Sigmoid colon (tissue), 3 donors: Measurements from ENCODE around the gene PLEKHA8.

Experiments used
- CTCF ChIP-seq, 4 experiments: fragments of 450-650 bp in 3 of 4; fragments of 200-600 bp in 1 of 4; IDR thresholded peaks; one replicate each; pipeline ENCODE4 v1.5.1; 2016 to 2019; ENCODE audit warnings: antibody characterized with exemption in 4 of 4, mild to moderate bottlenecking in 3 of 4, moderate library complexity in 2 of 4
- POLR2A ChIP-seq, 2 donors: fragments of 450-650 bp; IDR thresholded peaks; one replicate each; pipeline ENCODE4 v1.6.1; 2016; ENCODE audit warnings: antibody characterized with exemption in 2 of 2, mild to moderate bottlenecking in 2 of 2, moderate library complexity in 2 of 2

GRCh38 chr7:30139836-30140384 is 111.7 kb downstream of the PLEKHA8 start:
- TF ChIP-seq CTCF (IDR thresholded peaks at IDR 0.05) = no peak
- TF ChIP-seq POLR2A (IDR thresholded peaks at IDR 0.05) = no peak
